Bronchial epithelial cell (primary cell): ENCODE measurements around the gene CBS. TPM values are rescaled to one million over a fixed set of nuclear protein-coding genes. Genes with fewer than 3 reads are reported as not detected.
"Not testable (repeated sequence)": the region's sequence is repeated elsewhere in the genome, so short reads cannot be mapped to it uniquely, and the experiment has no call there.

Source experiments
- DNase-seq: peaks from one replicate; pipeline ENCODE4 v3.0.0-alpha.2; 2010; ENCODE audit warnings: low read depth
- FAIRE-seq: peaks from 2 replicates; lab custom pipeline; 2011; peaks lifted over from hg19 to GRCh38; lab: Jason Lieb, UNC
- H3K27me3 ChIP-seq: 2 replicates; pipeline ENCODE4 v1.5.1; 2011; ENCODE audit warnings: low read length; ENCODE audit not compliant: control insufficient read depth, insufficient read depth
- H3K36me3 ChIP-seq: 2 replicates; pipeline ENCODE4 v1.5.1; 2011; ENCODE audit warnings: low read length; ENCODE audit not compliant: control insufficient read depth, insufficient read depth
- H3K4me3 ChIP-seq: 2 replicates; pipeline ENCODE4 v1.5.1; 2011; ENCODE audit warnings: mild to moderate bottlenecking, low read depth, low read length, control low read depth
- total RNA-seq: library from RNA; depleted of rRNA; stranded (reverse); fragments of >200 nt; gene quantifications from 2 replicates; pipeline ENCODE4 v1.2.1, GENCODE V29; 2014
- TF ChIP-seq, protein P1 (sequence below): IDR thresholded peaks from 2 replicates; pipeline ENCODE4 v1.5.1; 2011; ENCODE audit warnings: mild to moderate bottlenecking, moderate library complexity, low read length, control low read depth, inconsistent platforms; ENCODE audit not compliant: insufficient read depth, severe bottlenecking

The CBS gene
- total RNA-seq, 1 donor from 2014 or later, result 108 TPM

DNA sequence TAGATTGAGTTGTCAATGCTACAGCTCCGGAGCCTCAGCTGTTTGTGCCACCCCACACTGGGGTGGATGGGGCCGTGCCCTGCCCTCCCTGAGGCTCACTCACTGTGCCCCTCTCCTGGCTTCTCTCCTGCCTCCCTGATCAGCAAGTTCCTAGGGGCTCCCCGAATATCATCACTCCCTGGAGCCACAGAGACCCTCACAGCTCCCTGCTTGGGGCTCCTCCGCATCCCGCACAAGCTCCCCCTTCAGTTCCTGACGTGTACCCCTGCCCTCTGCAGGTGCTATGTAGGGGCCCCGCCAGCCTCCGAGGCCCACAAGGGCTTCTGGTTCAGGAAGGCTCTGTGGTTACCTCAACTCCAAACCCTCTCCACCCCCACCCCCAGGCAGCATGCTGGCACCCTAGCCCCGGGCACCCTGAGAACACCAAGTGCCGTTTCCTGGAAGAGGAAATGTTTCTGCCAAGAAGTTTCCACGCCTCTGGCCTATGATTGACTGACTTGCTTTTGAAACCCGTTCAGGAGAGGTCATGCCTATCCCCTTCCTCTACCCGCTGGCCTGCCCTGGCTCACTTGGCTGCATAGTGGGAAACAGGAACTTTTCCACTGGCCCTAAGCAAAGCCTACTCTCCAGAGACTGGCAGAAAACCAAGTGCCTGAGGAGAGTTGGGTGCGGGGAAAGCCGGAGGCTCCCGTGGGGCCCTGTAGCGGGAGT lies 30.3 kb downstream of the CBS start:
- not testable (repeated sequence) for DNase-seq, H3K27me3 ChIP-seq, H3K36me3 ChIP-seq, H3K4me3 ChIP-seq, FAIRE-seq

DNA sequence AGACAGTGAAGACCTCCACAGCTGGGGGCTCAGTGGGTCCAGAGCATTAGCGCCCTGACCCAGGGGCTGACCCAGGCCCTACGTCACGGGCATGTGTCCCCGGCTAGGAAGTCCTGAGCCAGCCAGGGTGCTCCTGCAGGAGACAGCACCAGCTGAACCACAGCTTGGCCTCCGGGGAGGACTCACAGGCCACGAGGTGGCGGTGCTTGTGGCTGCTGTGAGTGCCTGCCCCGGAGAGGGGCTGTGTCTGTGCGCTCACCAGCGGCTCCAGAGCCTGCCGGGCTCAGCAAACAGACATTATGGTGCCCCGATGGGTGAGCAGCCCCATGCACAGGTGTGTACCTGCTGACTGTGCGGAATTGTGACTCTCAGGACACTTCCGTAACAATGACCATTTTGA lies 31.1 kb downstream of the CBS start:
- not testable (repeated sequence) for H3K36me3 ChIP-seq, H3K27me3 ChIP-seq, DNase-seq, H3K4me3 ChIP-seq, FAIRE-seq

DNA sequence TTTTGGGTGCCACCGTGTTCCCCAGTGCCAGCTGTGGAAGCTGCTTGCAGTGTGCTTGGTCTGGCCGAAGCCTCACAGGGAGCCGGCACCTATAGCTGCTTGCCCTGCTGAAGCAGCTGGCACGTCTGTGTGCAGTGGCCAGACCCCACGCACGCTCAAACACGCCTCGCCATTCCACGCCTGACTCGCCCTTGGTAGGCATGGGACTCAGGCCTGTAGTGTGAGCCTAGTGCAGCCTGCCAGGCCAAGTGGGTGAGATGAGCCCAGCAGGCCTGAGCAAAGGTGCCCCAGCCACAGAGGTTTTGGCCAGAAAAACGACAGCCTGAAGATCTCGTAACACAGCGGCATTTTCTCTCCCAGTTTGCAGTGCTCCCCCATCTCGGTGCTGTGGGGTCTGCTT lies 32.3 kb downstream of the CBS start:
- H3K27me3 ChIP-seq, DNase-seq, FAIRE-seq, H3K4me3 ChIP-seq, H3K36me3 ChIP-seq: not testable (repeated sequence)

DNA sequence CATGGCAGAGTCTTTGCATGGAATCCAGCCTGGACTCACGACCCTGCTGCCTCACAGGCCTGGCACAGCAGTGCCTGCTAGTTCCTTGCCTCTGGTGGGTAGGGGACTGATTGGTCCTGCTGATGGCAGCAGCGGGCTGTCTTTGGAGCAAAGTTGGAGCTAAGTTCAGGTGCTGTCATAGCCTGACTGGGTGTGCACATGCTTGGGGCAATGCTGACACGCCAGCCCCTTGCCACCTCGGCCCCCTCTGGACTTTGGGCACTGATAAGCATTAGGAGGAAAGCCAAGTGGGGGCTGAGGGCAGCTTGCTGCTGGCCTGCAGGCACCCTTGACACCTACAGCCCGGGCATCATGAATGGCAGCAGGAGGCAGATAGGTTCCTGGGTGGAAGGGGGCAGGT lies 33.5 kb downstream of the CBS start:
- FAIRE-seq, DNase-seq: not testable (repeated sequence)

DNA sequence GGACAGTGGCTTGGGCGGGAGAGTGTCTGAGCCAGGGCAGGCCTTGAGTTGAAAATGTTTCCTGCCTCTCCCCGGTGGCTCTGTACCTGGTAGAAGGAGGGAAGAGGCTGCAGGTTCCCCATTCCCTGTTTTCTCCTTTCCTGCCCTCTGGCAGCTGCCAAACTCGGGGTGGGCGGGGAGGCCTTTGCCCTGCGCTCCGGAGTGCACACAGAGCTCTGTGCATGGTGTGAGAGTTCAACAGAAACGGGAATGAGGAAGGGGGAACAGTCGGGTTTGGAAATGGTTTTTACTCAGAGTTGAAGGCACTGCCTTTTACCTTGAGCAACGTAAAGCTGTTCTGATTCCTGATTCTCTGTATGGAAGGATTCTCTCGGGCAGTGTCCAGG lies 37.0 kb downstream of the CBS start:
- not testable (repeated sequence) for H3K4me3 ChIP-seq, H3K27me3 ChIP-seq, H3K36me3 ChIP-seq, DNase-seq, FAIRE-seq

More for the DNA sequence above, 33.5 kb downstream of the CBS start:
- not testable (repeated sequence) for H3K4me3 ChIP-seq, H3K36me3 ChIP-seq, H3K27me3 ChIP-seq

DNA sequence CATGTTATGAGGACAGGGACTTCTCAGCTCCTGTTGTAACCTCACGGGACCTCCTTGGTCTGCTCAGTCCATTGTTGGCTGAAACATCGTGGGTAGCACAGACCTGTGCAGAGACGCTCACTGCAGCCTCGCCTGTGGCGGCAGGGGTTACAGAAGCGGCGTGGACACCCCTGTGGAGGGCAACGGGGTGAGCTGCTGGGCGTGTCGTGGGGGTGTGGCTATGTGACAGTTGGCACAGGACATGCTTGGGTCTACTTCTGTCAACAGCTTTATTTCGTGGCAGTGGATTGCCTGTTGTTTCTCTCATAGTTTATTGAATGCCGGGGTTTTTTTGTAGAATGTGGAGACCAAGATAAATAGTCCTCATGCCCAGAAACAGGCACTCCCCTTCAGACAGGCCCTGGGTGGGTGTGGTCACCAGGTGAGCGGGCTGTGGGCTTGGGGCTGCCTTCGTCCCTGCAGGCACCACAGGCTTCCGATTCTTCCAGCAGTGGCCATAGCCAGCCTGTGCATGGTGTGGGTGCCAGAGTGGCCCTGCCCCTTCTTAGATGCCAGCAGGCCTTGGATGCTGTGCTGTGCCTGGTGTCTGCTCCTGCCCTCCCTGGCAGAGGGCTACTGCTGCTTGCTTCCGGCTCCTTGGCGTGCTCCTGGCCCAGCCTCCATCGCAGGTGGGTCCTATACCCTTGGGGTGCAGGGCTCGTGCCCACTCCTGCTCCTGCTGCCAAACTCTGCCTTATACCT lies 37.5 kb downstream of the CBS start:
- DNase-seq, FAIRE-seq, H3K36me3 ChIP-seq, H3K4me3 ChIP-seq, H3K27me3 ChIP-seq: not testable (repeated sequence)

DNA sequence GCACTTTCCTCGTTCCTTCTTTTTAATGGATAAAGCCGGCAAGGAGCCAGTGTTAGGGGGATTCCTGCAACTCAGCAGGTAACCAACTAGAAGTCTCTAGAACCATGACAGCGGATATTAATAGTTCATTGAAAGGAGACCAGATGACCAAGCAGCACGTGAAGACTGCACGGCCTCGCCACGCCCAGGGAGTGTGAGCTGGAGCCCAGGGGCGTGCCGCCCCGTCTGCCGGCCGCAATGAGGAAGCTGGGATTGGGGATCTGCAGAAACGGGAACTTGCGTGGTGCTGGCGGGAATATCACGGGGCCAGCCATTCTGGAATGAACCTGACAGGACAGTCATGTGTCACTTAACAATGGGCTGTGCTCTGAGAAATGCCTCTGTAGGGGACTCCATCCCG lies 38.7 kb downstream of the CBS start:
- not testable (repeated sequence) for DNase-seq, H3K27me3 ChIP-seq, FAIRE-seq, H3K36me3 ChIP-seq, H3K4me3 ChIP-seq

DNA sequence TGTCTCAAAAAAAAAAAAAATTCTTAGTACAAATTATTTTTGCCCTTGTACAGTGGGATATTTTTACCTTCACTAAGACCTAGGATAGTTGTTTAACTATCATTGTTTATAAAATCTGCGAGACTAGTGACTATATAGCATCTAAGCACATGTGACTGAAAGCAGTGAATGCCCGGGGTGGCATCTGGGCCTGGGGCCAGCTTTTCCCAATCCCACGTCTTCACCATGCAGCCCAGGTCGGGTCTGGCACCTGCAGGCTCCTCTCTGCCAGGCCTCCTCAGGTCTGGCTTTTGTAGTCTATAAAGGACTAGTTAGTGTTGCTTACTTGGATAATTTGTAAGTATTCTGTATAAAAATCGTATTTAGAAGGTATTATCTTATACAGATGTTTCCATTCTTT lies 40.8 kb downstream of the CBS start:
- FAIRE-seq (no peak), DNase-seq (no peak)
- TF ChIP-seq, protein P1, sequence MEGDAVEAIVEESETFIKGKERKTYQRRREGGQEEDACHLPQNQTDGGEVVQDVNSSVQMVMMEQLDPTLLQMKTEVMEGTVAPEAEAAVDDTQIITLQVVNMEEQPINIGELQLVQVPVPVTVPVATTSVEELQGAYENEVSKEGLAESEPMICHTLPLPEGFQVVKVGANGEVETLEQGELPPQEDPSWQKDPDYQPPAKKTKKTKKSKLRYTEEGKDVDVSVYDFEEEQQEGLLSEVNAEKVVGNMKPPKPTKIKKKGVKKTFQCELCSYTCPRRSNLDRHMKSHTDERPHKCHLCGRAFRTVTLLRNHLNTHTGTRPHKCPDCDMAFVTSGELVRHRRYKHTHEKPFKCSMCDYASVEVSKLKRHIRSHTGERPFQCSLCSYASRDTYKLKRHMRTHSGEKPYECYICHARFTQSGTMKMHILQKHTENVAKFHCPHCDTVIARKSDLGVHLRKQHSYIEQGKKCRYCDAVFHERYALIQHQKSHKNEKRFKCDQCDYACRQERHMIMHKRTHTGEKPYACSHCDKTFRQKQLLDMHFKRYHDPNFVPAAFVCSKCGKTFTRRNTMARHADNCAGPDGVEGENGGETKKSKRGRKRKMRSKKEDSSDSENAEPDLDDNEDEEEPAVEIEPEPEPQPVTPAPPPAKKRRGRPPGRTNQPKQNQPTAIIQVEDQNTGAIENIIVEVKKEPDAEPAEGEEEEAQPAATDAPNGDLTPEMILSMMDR, result no peak
- Histone ChIP-seq H3K27me3 (no peaks in the 10 kb centered on the region), H3K4me3 (no peak overlapping the region), H3K36me3 (peaks cover 3% of the 10 kb centered on the region)

DNA sequence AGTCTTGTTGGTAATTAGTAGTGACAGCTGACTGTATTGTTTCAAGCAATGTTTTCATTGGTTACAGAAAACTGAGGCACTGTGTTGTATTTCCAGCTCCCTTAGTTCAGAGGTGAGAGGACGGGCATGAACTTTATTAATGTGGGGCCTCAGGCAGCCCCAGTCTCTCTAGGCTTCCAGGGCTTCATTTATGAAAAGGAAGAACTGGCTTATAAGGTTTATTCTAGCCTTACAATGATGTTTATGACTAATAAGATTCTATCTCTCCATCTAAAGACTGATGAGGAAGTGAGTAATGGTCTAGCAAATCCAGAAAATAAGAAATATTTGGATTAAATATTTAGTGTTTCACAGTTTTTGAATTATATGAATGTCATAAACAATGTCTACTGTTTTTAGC lies 41.5 kb downstream of the CBS start:
- FAIRE-seq, result no peak
- TF ChIP-seq, protein P1, result no peak
- H3K4me3 ChIP-seq, result no peak overlapping the region

More for the DNA sequence above, 41.5 kb downstream of the CBS start:
- Histone ChIP-seq H3K36me3 (peaks cover 4% of the 10 kb centered on the region), H3K27me3 (no peaks in the 10 kb centered on the region)
- DNase-seq, result no peak
